SK-N-MC (cell line): ENCODE data around the gene JSRP1.

ENCODE experiments used
- EZH2 ChIP-seq: fragments of 200-600 bp; sonication (generic); IDR thresholded peaks from one replicate; pipeline ENCODE4 v1.6.1; 2017; ENCODE audit warnings: antibody characterized with exemption
- FOXP2 ChIP-seq: optimal IDR thresholded peaks from 2 replicates; pipeline ENCODE3; 2011; ENCODE audit warnings: mild to moderate bottlenecking, moderate library complexity; ENCODE audit not compliant: insufficient read depth; ENCODE audit errors: extremely low read length, control extremely low read depth
- POLR2AphosphoS5 ChIP-seq: IDR thresholded peaks from 2 replicates; pipeline ENCODE4 v1.6.1; 2012; ENCODE audit warnings: mild to moderate bottlenecking, low read depth, low read length, borderline replicate concordance

DNA sequence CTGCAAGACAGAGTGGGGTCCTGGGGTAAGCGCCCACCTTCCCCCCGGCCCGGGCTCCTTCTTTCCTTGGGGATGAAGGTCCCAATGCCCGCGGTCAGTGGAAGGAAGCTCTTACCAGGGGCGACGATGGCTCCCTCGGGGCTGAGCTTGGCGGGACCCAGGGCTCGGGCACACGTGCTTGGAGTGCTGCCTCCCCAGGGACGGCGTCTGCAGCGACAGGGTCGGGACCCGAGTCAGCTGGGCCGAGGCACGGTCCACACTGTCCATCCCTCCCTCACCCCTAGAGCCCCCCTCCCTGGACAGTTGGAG lies 3.5 kb downstream of the JSRP1 start:
- TF ChIP-seq POLR2AphosphoS5 (no peak), EZH2 (no peak), FOXP2 (no peak)
